SH-SY5Y (cell line): Measurements from ENCODE around the gene LLGL2.

Experiments used
- GATA2 ChIP-seq: IDR thresholded peaks from 2 replicates; pipeline ENCODE4 v1.6.1; 2011; ENCODE audit warnings: mild to moderate bottlenecking, low read depth, low read length
- GATA3 ChIP-seq: IDR thresholded peaks from 2 replicates; pipeline ENCODE4 v1.6.1; 2011; ENCODE audit warnings: low read depth, mild to moderate bottlenecking, low read length, moderate library complexity

The LLGL2 gene

DNA sequence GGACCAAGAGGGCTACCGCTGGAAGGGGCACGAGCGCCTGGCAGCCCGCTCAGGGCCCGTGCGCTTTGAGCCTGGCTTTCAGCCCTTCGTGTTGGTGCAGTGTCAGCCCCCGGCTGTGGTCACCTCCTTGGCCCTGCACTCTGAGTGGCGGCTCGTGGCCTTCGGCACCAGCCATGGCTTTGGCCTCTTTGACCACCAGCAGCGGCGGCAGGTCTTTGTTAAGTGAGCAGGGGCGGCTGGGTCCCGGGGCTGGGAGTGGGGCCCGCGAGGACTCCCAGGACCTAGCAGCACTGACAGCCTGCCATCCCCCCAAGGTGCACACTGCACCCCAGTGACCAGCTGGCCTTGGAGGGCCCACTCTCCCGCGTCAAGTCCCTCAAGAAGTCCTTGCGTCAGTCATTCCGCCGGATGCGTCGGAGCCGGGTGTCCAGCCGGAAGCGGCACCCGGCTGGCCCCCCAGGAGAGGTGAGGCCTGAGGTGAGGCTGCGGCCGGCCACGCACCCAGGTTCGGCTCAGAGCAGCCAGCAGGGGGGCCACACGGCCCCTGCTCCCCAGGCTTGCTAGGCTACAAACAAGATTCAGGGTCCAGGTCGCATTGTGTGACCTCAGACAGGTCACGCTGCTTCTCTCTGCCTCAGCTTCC, 44.7 kb downstream of the LLGL2 start:
- TF ChIP-seq GATA2: no peak
- no peak for TF ChIP-seq GATA3

DNA sequence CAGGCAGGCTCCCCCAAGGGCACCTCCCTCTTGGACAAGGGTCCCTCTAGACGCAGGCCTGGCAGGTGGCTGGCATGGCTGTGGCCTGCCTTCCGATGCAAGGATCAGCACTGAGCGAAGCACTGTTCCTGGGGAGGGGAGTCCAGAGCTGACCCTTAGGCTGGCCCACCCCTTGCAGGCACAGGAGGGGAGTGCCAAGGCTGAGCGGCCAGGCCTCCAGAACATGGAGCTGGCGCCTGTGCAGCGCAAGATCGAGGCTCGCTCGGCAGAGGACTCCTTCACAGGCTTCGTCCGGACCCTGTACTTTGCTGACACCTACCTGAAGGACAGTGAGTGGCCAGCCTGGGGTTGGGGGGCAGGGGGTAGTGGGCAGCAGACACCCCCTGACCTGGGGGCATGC, 45.3 kb downstream of the LLGL2 start:
- TF ChIP-seq GATA2 (no peak), GATA3 (no peak)

DNA sequence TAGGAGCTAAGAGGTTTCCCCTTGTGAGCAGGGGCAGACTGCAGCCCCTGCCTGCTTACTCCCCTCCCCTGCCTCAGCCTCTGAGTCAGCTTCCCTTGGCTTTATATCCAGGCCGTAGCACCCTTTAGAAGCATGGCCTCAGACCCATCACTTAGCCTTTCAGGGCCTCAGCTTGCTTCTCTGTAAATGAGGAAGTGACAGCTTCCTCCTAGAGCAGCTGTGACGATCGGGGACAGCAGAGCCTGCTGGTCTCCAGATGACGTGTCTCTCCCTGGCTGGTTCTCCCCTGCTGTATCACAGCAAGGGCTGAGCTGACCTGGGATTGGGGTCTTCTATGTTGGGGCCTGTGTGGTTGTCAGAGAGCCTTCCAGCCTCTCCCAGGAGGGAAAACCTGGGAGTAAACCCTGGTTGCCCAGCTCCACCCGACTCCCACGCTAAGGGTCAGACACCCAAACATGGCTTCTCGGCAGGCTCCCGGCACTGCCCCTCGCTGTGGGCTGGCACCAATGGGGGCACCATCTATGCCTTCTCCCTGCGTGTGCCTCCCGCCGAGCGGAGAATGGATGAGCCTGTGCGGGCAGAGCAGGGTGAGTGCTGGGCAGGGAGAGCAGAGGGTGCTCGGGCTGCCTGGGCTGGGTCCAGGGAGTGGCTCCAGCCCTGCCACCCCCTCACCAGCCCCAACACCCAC, 45.8 kb downstream of the LLGL2 start:
- TF ChIP-seq GATA3: no peak
- TF ChIP-seq GATA2: no peak

DNA sequence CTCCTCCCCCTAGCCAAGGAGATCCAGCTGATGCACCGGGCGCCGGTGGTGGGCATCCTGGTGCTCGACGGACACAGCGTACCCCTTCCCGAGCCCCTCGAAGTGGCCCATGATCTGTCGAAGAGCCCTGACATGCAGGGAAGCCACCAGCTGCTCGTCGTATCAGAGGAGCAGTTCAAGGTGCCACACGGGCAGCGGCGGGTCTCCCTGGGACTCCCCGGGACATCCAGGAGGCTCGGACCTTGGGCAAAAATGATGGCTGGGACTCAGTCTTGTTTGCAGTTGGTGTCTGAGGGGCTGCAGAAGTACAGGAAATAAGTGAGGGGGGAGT, 46.4 kb downstream of the LLGL2 start:
- TF ChIP-seq GATA3: no peak
- TF ChIP-seq GATA2: no peak

DNA sequence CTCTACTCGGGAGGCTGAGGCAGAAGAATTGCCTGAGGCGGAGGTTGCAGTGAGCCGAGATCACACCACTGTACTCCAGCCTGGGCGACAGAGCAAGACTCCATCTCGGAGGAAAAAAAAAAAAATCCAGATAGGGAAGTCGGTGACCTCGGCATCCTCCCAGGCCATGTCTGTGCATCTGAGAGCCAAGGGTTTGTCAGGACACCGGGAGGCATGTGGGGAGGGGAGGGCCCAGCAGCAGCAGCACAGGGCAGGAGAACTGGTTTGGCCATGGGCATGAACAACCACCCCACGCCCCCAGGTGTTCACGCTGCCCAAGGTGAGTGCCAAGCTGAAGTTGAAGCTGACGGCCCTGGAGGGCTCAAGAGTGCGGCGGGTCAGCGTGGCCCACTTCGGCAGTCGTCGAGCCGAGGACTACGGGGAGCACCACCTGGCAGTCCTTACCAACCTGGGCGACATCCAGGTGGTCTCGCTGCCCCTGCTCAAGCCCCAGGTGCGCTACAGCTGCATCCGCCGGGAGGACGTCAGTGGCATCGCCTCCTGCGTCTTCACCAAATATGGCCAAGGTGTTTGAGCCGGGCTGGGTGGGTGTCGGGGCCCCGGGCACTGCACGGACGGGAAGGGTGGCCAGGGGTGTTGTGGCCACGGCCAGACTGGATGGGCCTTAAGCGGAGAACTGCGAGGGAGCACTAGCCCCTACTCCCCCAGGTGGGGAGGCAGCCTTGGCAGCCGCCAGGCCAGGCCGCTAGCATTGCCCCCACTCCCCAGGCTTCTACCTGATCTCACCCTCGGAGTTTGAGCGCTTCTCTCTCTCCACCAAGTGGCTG, 47.4 kb downstream of the LLGL2 start:
- TF ChIP-seq GATA2: no peak

DNA sequence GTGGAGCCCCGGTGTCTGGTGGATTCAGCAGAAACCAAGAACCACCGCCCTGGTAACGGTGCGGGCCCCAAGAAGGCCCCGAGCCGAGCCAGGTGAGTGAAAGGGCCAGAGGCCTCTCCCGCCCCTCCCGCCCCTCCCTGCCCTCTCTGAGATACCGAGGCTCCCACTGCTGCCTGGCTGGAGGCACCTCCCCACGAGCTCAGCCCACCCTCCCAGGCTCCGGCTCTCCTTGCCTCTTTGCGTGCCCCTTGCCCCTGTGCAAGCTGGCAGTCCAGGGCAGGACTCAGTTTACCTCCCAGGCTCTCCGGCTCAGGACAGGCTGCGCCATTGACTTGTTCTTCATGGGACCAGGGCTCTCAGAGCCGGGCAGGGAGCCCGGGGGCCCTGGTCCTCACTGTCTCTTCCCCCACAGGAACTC, 48.1 kb downstream of the LLGL2 start:
- TF ChIP-seq GATA2: no peak
- TF ChIP-seq GATA3: no peak

DNA sequence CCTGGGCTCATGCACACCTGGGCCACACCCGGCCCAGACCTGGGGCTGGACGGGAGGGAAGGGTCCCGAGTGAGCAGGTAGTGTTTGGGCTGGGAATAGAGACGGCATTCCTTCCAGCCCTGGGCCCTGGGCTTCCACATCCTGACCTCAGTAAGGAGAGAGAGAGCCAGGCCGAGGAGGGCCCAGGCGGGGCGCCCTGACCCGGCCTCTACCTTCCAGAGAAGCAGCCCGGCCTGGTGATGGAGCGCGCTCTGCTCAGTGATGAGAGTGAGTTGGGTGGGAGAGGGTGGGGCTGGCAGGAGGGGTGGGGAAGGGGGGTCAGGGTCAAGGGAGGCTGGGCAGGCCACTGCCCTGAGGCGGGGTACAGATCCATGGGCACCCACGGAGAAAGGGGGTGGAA, 48.5 kb downstream of the LLGL2 start:
- TF ChIP-seq GATA3: no peak

DNA sequence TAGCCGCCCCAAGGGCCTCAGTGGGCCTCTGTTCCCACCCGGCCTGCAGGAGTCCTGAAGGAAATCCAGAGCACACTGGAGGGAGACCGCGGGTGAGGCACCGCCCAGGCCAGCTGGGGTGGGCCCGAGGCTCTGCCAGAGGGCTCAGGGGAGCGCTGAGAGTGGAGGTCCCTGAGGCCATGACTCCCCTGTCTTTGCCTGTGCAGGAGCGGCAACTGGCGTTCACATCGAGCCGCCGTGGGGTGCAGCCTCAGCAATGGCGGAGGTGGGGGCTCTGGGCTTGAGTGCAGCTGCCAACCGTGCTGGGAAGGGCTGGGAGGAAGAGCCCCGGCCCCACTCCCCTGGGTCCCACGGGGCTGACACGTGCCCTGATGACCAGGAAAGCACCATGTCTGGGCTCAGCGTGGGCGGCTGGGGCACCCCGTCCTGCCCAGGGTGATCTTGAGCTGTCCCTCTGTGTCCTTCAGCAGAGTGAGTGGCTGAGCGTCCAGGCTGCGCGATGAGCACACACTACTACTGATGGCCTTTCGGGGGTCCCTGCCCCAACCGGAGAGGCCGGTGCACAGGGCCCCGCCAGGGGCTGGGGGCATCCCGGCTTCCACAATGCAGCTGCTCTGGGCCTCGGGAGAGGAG, 49.0 kb downstream of the LLGL2 start:
- no peak for TF ChIP-seq GATA3
- TF ChIP-seq GATA2: no peak

DNA sequence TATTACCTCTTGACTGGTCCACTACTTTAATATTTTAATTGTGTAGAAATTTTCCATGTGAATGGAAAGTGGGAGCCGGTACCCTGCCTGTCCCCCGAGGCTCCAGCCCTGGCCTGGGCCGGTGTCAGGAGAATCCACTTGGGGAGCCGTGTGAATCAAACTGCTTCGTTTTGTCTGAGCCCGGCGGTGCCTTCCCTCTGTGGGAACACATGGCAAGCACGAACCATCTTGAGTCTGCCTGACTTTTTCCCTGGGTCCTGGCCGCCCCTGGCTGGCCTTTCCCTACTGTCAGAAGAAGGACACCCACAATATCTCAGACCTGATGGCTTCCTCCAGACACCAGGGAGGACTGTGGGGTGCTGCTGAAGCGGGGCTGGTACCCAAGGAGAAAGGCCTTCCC, 49.7 kb downstream of the LLGL2 start:
- TF ChIP-seq GATA3: no peak
- no peak for TF ChIP-seq GATA2

DNA sequence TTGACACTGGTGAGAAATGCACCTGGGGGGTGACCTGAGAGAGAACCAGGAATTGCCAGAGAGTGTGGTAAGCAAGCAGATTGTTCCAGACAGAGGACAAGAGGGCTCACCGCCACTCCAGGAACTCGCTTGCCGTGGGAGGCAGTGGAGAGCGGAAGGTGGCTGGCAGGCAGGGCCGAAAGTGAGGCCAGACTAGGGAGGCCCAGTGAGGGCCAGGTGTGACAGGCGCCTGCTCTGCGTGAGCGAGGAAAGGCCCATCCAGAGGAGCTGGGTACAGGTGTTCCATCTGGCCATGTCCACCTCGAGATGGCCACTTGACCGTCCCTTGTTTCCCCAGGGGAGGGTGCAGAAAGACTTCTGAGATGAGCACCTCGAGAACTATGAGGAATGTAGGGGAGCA, 50.2 kb downstream of the LLGL2 start:
- TF ChIP-seq GATA3 (no peak), GATA2 (no peak)

DNA sequence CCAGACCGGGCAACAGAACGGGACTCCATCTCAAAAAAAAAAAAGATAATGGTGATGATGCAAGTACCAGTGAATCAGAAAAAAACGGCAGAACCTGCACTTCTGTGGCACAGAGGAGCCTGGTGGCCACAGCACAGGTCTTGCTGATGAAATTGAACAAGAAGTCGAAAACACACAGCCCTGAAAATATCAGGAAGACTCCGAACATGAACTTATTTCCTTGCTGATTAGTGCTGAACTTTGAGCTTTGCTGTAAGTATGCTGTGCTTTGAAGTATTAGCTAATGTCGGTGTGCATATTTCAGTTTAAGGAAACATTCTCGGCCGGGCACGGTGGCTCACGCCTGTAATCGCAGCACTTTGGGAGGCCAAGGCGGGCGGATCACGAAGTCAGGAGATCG, 51.2 kb downstream of the LLGL2 start:
- no peak for TF ChIP-seq GATA2
- no peak for TF ChIP-seq GATA3

DNA sequence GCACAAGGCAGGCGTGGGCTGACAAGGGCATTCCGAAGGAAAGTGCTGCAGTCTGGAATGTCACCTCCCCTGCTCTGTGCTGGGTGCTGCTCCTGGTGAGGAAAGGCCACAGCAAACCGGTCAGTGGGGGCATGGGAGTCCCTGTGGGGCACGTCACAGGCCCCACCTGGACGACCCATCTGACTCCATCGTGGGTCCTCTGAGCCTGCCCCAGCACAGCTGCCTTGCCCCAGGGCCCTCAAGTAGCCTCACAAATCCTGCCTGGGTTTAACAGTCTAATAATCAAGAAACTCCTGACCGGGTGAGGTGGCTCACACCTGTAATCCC, 59.3 kb downstream of the LLGL2 start:
- TF ChIP-seq GATA3 (no peak), GATA2 (no peak)

DNA sequence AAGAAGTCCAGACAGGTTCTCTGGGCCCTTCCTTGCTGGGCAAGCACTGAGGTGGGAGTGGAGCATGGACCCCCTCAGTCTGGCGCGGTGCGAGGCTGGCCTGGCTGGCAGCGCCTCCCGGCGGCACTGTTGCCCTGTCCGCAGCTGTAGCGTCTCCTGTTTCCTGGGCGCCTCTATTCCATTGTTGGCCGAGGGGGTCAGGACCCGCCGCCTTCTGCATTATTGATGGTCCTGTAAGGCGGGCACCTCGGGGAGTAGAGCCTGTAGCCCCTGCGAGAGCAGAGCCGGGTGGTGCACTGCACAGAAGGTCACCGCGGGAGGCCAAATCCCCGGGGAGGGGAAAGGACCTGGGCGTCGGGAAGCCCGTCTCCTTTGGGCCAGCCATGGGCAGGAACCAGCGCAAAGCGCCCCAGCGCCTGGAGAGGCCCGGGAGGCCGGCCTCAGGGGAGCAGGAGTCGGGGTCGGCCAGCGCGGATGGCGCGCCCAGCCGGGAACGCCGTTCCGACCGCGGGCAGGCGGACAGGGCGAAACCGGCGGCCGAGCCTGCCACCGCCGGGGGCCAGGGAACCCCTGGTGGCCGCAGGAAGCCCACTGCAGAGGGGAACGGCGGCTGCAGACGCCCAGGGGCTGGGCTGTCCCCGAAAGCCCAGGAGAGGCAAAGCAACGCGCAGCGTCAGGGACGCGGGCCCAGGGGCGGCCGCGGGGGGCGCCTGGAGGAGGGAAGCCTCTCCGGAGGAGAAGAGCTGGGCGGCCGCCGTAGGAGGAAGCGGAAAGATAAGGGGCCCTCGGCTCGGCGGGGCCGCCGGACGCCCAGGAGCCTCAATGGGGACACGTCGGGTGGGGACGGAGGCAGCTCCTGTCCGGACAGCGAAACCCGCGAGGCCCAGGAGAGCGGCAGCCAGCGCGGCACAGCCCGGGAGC, 62.4 kb downstream of the LLGL2 start, which contains the start of gene MYO15B:
Gene MYO15B, plus strand, starts transcription at position 126 of the 921 bp plus-strand sequence. Its CDS starts 258 bp downstream, at position 384.
- TF ChIP-seq GATA3: no peak
- no peak for TF ChIP-seq GATA2
